HG02623 (cell line): ENCODE results near the gene CERS6.

Experiments used
- ATAC-seq: cut with Tn5 transposase; IDR thresholded peaks from one replicate; pipeline ENCODE4 v1.9.1; 2021; ENCODE audit warnings: moderate library complexity; ENCODE audit not compliant: unreplicated experiment

CERS6 gene

DNA sequence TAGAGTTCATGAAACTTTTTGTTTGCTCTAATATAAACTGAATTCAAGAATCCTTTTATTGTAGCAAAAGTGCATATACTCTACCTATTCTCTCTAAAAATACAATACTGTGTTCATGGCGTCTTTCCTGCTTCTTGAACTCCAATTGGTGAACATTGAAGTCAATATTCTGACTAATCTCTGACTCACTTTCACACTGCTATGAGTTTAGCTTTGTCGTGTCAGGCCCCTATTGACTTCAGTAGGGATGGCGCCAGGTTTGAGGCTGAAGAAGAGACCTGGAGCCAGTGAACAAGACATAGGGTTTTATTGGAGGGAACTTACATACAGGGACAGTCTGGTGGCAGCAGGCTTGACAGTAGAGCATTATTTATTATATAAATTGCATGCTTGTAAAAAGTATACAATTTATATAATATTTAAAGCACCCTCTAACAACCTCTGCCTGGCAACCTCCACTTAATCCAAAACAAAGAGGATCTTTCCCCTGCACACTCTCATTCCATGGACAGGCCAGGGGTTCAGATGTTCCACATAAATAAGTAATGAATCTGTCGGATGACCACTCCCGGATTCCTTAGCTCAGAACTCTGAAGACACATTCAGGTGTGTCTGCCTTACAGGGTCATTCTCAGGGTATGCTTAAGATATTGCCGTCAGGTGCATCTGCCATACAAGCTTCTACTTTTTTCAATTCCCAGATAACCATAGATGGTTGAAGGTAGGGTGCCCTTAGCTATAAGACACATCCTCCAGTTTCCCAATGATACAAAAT is 141.0 kb downstream of the CERS6 start:
- no peak for ATAC-seq

DNA sequence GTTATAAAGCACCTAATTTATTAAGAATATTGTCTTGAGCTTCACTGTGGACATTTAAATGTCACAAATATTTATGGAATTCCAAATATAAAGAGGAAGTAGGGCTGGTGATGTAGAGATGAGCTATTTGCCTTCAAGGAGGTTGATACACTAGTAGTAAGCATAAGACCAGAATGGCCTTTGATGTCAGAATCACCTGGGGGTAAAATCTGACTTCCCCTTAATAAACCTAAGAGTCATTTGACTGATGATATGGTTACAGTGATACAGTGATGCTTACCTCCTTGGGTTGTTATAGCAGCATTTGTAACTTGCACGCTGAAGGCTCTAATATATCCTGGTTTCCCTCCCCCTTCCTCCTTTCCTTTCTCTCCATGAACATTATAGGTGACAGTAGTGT is 143.7 kb downstream of the CERS6 start:
- ATAC-seq = no peak

DNA sequence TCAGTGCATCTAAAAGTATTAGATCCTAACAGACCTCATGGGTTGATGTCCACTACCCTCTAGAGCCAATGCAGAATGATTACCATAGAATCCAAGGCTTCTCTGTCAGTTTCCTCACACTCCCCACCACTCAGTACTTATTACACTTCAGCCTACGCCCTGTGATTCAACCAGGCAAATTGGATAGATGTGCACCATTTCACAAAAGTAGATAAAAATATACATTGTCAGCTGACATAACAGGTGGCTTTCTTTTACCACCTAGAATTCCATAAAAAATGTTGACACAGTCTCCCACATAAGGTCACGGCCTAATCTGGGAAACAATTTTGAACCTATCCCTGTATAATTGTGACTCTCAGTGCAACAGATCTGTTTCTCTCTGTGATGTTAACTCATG is 144.9 kb downstream of the CERS6 start:
- no peak for ATAC-seq

DNA sequence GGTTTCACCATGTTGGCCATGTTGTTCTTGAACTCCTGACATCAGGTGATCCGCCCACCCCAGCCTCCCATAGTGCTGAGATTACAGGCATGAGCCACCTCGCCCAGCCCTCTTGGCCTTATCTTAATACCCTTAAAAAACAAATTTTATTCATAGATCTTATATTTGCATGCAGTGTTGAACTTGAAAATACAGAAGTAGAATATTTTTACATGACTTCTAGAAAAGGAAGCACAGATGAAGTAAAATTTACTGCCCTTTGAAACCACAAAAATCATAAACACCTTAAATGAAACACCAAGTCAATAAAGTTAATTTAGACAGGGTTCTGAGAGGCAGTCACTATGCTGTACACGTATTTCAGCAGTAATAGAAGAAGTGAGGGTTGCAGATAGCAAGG is 145.7 kb downstream of the CERS6 start:
- peak; percentile 51 for ATAC-seq

DNA sequence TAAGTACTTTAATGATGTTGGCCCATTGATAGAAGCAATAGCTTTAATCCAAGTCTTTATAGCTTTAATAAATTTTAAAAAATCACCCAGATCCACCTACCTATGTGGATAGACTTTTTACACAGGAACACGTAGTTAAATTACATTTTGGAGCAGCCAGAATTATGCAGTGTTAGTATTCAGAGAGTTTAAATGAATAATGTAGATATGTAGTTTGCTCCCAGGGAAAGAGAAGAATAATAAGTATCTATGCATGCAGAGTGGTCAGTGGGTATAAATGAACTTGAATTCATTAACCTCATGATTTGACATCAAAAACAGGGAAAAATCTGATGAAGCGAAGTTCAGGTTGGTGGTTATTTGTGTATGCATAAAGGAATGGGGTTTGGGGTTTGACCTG is 146.3 kb downstream of the CERS6 start:
- no peak for ATAC-seq

DNA sequence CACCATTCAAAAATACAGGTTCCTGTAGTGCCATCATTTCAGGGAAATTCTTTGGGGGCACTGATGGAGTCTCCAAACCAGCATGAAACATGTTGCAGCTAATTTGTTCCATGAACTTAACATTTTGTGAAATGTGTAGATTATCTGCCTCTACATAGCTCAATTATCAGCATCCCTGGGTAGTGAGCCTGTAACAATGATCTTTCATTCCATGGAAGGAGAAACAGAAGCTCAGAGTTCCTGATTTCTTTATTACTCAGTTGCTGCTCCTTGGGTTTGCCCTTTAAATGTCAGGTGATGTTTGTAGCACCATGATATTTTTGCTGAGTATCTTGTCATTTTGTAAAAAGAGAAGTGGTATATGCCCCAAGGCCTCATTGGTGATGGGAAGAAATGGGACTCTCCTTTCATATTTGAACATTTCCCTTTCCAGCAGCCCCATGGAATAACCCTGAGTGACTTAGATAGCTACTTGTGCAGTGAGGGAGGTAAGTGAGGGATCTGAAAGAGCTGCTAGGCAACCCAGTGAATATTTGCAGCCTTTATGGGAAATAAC is 146.9 kb downstream of the CERS6 start:
- no peak for ATAC-seq

DNA sequence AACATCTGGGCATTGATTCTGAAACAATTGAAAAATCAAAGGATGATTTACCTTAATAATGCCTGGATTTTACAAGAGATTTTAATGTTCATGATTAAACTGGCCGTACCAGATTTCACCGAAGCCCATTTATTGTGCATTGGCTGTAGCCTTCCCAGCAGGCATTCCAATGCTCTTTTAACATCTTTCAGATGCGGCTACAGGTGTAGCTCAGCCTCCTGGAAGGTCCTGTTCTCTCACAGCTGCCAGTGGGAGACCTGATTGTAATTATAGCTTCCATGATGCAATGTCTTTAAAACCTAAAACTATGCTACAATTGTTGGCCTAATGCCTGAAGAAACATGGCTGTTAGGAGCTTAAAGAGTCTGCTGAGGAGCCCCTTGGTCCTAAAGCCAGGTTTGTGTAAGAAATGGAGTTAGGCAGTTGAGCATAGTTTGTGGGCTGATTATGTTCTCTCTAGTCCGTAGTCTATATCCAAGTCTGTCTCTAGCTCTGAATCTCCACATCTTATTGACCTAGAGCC is 147.4 kb downstream of the CERS6 start:
- ATAC-seq = no peak

DNA sequence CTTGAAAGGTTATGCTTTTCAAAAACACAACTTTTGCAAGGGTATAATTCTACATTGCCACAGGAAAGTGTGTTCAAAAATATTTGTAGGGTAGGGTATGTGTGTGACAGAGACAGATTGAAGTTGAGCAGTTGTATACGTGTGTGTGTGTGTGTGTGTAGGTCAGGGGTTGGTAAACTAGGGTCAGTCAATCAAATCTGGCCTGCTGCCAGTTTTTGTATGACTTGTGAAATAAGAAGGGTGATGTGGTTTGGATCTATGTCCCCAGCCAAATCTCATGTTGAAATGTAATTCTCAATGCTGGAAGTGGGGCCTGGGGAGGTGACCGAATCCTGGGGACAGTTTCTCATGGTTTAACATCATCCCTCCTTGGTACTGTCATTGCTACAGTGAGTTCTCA is 148.2 kb downstream of the CERS6 start:
- no peak for ATAC-seq

DNA sequence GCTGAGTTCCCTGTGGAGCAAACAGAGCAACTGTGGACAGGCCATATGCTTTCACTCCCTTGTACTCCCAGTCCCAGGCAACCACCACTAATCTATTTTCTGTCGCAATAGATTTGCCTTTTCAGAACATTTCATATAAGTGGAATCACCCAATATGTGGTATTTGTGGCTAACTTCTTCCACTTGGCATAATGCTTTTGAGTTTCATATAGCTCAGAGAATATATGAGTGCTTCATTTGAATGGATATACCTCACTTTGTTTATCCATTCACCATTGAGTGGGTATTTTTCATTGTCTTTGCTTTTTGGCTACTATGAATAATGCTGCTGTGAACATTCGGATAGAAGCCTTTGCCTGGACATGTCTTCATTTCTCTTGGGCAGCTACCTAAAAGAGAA is 151.9 kb downstream of the CERS6 start:
- no peak for ATAC-seq

DNA sequence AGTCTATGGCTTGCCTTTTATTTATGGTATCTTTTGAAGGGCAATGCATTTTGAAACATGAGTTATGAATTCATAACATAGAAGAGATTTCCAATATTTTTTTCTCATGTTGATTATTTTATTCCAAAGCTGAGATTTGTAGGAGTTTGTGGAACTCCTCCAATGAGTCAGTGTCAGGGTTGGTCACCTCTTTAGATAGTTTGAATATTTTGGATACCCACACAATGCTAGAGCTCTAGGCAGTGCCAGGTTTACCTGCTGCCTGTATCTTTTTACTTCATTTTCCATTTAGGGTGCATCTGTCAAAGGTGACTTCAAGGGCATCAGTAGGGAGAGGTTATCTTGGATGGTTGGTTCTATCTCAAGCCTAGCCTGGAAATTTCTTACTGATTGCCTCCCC is 152.7 kb downstream of the CERS6 start:
- no peak for ATAC-seq

DNA sequence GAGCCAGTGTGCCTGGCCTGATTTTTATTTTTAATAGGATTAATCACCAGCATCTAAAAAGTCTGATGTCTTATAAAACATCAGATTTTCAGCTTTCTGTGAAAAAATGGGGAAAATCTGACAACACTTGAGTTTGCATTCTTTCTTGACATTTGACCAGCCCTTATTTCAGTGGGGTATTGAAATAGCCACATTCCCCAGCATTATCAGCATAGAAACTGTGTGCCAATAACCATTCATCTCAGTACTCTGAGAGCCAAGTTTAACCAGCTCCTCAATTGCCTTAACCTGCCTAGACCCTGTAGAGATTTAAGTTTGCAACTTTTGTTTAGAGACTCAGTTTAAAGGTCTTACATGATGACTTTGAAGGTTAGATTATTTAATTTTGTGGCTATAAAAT is 155.0 kb downstream of the CERS6 start:
- ATAC-seq = no peak

DNA sequence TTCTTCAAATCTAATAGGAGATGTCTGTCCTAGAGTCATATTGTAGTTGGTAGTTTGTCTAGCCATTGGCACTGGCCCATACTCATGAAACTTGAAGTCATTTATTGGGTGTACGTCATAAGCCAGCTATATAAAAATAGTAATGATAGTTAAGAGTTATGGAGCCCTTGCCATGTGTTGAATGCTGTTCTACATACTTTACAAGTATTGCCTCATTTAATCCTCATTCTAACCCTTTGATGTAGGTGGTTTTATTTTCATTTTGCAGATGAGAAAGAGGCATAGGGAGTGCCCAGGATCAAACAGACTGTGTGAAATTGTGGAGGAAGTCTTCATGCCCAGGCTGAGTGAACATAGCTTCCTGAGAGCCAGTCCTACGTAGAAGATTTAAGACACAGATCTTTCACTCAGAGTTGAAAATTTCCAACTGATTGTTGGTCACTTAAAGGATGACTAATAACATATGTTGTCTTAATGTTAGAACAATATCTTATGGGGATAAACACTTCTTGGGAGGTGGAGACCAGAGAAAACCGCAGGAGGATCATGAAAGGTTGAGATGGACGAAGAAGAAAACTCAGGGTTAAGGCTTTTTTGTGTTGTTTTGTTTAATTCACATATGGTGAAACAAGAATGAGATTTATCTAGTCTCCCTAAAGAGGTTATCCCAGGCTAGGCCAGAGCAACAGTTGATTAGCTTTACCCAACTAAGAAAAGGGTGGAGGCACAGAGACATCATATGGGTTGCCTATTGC is 156.0 kb downstream of the CERS6 start:
- ATAC-seq = no peak

DNA sequence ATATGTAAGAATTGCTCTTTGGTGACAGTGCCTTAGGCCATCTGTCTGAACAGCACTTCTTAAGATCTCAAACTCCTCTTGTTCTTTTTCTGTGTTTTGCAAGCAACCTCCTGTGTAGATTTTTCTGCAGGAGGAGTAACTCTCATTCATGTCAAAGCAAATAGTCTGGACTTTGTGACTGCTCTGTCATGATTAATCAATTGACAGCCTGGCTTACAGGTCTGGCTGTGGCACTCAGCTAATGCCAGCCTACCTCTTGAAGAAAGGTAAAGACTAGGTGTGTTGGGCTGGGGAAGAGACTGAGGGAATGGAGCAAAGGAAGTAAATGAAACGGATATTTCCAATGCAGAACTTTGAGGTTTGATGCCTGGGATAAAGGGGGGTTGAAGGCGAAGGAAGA is 156.6 kb downstream of the CERS6 start:
- ATAC-seq = no peak

DNA sequence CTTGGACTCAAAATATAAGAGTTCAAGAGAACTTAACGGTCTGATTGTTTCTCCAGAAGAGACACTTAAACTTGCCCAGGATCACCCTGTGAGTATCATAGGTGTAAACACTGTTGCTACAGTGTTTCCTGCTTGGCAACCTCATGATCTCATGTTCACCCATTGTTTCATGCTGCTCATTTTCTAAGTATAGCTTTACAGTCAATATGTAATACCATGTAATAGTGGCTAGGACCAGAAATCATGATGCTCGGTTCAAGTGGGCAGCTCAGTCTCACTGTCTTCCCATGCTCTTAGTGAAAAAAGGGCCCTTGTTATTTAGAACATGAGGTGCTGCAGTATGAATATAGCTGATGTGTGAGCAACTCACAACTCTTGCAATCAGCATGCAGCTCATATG is 157.5 kb downstream of the CERS6 start:
- ATAC-seq = no peak

DNA sequence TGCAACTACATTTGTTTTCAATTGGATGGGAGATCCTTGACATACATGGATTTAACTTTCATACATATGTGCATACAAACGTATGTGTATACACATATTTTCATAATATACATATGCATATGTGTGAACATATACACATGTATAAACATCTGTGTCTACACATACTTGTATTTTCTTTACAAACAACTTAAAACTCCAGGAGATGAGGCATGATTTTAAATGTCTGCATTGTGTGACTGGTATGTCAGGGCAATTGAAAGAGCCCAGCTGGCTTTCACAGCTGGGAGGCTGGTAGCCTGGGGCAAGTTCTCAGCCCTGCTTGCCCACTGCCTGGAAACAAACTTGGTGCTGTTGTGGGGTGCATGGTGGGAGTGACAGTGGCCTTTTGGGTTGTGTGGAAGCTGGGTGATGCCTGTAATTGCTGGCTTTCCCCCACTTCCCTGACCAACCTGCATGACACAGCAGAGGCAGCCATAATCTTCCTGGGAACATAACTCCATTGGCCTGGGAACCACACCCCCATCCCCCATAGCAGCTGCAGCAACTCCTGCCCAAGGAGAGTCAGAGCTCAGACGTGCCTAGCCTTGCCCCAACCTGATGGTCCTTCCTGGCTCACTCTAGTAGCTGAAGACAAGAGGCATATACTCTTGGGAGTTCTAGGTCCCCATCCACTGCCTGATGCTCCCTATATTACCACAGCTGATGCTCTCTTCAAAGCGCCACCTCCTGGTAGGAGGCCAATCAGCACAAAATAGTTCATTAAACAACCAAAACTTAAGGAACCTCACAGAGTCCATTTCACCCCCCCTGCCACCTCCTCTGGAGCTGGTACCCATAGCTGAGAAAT is 158.3 kb downstream of the CERS6 start:
- no peak for ATAC-seq

DNA sequence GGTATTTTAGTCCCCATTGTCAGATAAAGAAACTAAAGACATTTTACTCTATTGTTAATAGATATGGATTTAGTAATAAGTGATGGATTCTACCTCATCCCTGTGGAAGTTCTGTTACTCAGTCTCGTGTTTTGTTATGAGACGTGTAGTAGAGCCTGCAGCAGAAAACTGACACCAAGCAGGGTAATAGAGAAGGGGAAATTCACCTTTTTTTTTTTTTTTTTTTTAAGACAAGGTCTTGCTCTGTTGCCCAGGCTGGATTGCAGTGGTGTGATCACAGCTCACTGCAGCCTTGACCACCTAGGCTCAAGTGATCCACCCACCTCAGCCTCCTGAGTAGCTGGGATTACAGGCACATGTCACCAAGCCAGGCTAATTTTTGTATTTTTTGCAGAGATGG is 164.5 kb downstream of the CERS6 start:
- ATAC-seq = no peak

DNA sequence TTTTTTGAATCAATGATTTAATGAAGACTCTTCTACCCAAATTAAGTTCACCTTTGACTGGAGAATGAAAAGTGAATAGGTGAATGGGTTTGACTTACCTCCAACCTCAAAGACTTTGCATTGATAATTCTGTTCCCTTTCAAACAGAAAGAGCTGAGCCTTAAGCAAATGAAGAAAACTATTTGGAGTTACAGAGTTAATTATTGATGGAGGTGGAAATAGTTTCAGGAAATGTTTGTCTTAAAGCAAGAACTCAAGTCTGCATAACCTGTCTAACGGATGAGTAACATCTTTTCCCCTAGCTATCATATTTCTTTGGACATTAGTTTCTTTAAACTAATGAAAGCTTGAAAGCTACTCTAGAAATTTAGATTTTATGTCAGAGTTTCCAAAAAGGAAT is 166.5 kb downstream of the CERS6 start:
- no peak for ATAC-seq

DNA sequence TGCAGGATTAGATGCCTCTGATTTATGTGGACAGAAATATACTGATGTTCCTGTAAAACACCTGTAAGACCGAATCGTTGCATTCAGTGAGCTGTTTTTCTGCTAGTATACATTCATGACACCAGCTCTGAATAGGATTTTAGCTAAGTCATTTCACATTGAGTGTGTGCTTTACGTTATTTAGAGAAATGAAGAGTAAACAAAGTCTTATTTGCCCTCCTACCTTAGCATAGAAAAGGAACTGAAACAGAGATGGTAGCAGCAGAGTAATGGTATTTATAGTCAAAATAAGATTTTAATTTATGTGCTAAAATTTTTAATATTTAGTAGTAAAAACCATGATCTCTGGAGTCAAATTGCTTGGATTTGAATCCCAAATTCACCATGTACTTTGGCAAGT is 168.0 kb downstream of the CERS6 start:
- ATAC-seq = no peak

DNA sequence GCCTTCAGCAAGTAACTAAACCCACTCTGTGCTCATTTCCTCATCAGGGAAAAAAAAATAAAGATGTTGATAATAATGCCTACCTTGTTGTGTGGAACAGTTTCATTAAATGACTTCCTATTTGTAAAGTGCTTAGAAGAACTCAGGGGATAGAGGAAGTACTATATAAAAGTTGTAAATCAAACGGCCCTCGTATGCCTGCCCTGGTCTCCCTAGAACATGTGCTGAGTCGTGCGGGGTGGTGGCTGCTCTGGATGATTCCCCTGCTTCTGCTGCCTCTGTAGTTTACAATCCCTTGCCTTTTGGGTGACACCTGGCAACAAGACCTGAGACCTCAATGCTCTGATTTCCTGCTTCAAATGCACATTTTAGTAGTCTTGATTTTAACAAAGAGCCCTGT is 170.0 kb downstream of the CERS6 start:
- no peak for ATAC-seq

DNA sequence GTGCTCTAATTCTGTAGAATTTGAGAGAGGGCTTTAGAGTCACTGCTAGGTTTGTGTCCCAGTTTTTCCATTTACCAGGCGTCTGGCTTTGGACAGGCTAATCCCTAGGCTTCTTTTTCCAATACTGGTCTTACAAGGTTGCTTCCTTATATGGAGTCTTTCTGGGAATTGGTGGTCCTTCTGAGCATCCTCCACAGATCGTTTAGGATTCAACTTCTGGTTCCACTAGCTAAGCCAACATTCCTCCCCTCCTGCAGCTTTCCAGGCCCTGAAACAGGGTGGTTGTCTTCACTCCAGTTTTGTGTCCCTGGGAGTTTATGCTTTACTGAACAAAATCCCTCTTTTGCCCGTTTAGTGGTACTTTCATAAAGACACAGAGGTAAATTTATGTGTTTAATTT is 170.6 kb downstream of the CERS6 start:
- no peak for ATAC-seq

DNA sequence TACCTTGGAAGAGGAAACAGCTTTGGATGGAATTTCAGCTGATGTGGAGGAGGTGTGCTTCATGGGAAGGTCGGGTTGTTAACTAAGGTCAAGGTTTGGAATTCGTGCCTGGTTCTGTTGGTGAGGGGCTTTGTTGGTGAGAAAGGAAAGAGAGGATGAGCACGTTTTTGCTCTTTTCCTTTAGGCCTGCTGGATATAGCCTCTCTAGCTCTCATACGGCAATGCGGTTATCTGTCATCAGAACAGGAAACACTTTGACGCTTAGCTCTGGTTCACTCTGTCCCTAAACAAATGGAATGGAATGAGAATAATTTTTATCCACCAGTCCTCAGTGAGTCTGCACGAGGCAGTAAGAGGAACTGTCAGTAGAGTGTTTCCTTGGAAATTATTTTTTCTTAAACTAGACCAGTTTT is 176.6 kb downstream of the CERS6 start:
- no peak for ATAC-seq
